HG02884 (cell line): Measurements from ENCODE around the gene PCDHGA11.
"Not testable (repeated sequence)": the region's sequence is repeated elsewhere in the genome, so short reads cannot be mapped to it uniquely, and the experiment has no call there.

ENCODE experiments used
- ATAC-seq: cut with Tn5 transposase; IDR thresholded peaks from one replicate; pipeline ENCODE4 v1.9.1; 2021; ENCODE audit warnings: mild to moderate bottlenecking, moderate library complexity; ENCODE audit not compliant: unreplicated experiment

Gene PCDHGA11

GRCh38 chr5:141398608-141399007 lies 22.2 kb upstream of the PCDHGA11 start:
- ATAC-seq = no peak

DNA sequence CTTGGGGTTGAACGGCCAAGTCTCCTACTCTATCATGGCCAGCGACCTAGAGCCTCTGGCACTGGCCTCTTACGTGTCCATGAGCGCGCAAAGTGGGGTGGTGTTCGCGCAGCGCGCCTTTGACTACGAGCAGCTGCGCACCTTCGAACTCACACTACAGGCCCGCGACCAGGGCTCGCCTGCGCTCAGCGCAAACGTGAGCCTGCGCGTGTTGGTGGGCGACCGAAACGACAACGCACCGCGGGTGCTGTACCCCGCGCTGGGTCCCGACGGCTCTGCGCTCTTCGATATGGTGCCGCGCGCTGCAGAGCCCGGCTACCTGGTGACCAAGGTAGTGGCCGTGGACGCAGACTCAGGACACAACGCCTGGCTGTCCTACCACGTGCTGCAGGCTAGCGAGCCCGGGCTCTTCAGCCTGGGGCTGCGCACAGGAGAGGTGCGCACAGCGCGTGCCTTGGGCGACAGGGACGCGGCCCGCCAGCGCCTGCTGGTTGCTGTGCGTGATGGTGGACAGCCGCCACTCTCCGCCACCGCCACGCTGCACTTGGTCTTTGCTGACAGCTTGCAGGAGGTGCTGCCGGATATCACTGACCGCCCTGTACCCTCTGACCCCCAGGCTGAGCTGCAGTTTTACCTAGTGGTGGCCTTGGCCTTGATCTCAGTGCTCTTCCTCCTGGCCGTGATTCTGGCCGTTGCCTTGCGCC lies 21.1 kb upstream of the PCDHGA11 start:
- no peak for ATAC-seq

- ATAC-seq = no peak
Observed at GRCh38 chr5:141402553-141403243, 18.2 kb upstream of the PCDHGA11 start, which contains the start of gene PCDHGA9. PCDHGA9 (plus strand) TSS chr5:141402778; CDS start chr5:141402953, 175 bp downstream.

GRCh38 chr5:141403387-141403786 lies 17.5 kb upstream of the PCDHGA11 start:
- ATAC-seq = no peak

- ATAC-seq = peak; percentile 68
Observed at GRCh38 chr5:141407790-141408505, 12.9 kb upstream of the PCDHGA11 start, which contains the start of gene PCDHGB6. PCDHGB6 (plus strand) TSS chr5:141408021; CDS start chr5:141408203, 182 bp downstream.

DNA sequence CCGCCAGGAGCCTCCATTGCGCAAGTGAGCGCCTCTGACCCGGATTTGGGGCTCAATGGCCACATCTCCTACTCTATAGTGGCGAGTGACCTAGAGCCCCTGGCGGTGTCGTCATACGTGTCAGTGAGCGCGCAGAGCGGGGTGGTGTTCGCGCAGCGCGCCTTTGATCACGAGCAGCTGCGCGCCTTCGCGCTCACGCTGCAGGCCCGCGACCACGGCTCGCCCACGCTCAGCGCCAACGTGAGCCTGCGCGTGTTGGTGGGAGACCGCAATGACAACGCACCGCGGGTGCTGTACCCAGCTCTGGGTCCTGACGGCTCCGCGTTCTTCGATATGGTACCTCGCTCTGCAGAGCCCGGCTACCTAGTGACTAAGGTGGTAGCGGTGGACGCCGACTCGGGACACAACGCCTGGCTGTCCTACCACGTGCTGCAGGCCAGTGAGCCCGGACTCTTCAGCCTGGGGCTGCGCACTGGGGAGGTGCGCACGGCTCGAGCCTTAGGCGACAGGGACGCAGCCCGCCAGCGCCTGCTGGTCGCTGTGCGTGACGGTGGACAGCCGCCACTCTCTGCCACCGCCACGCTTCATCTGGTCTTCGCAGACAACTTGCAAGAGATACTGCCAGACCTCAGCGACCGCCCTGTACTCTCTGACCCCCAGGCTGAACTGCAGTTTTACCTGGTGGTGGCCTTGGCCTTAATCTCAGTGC lies 11.1 kb upstream of the PCDHGA11 start:
- ATAC-seq = no peak

GRCh38 chr5:141411575-141411974 lies 9.3 kb upstream of the PCDHGA11 start:
- ATAC-seq = no peak

GRCh38 chr5:141412854-141413539 lies 7.9 kb upstream of the PCDHGA11 start, which contains the start of gene PCDHGA10:
PCDHGA10 (plus strand) TSS chr5:141412987; CDS start chr5:141413176, 189 bp downstream.
- peak; percentile 72 for ATAC-seq

DNA sequence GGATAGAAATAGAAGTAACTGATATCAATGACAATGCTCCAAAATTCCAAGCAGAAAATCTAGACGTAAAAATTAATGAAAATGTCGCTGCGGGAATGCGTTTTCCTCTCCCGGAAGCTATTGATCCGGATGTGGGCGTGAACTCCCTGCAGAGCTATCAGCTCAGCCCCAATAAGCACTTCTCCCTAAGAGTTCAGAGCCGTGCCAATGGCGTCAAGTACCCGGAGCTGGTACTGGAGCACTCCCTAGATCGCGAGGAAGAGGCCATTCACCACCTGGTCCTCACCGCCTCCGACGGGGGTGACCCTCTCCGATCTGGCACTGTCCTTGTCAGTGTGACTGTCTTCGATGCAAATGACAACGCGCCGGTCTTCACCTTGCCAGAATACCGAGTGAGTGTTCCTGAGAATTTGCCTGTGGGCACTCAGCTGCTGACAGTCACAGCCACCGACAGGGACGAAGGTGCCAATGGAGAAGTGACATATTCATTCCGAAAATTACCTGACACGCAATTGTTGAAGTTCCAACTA lies 7.2 kb upstream of the PCDHGA11 start:
- no peak for ATAC-seq

- ATAC-seq = not testable (repeated sequence)
Observed at GRCh38 chr5:141414548-141415274, 6.1 kb upstream of the PCDHGA11 start.

GRCh38 chr5:141415275-141415618 lies 5.6 kb upstream of the PCDHGA11 start:
- not testable (repeated sequence) for ATAC-seq

DNA sequence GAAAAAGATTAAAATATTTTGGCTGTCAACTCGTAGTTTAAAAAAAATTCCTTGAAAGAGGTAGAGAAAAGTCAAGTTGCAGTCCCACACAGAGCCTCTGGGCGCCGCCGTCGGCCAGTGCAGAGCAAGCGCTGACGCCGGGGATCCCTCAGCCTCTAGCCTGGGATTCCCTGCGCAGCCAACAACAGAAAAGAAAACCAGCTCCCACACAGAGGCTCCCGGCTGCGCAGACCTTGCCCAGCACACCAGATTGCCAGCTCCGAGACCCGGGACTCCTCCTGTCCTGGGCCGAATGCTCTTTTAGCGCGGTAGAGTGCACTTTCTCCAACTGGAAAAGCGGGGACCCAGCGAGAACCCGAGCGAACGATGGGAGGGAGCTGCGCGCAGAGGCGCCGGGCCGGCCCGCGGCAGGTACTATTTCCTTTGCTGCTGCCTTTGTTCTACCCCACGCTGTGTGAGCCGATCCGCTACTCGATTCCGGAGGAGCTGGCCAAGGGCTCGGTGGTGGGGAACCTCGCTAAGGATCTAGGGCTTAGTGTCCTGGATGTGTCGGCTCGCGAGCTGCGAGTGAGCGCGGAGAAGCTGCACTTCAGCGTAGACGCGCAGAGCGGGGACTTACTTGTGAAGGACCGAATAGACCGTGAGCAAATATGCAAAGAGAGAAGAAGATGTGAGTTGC lies 3.2 kb upstream of the PCDHGA11 start, which contains the start of gene PCDHGB7:
PCDHGB7 (plus strand) TSS at position 184 of the 679 bp plus-strand sequence; CDS start at position 367, 183 bp downstream.
- peak; percentile 76 for ATAC-seq

- ATAC-seq = no peak
Observed at GRCh38 chr5:141419074-141419880, 1.6 kb upstream of the PCDHGA11 start.

GRCh38 chr5:141421489-141421855 lies 621 bp downstream of the PCDHGA11 start:
- ATAC-seq = no peak

DNA sequence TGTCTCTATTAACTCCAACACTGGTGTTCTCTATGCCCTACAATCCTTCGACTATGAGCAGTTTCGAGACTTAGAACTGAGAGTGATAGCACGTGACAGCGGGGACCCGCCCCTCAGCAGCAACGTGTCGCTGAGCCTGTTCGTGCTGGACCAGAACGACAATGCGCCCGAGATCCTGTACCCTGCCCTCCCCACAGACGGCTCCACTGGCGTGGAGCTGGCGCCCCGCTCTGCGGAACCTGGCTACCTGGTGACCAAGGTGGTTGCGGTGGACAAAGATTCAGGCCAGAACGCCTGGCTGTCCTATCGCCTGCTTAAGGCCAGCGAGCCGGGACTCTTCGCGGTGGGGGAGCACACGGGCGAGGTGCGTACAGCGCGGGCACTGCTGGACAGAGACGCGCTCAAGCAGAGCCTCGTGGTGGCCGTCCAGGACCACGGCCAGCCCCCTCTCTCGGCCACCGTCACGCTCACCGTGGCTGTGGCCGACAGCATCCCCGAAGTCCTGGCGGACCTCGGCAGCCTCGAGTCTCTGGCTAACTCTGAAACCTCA lies 2.0 kb downstream of the PCDHGA11 start:
- ATAC-seq = no peak

DNA sequence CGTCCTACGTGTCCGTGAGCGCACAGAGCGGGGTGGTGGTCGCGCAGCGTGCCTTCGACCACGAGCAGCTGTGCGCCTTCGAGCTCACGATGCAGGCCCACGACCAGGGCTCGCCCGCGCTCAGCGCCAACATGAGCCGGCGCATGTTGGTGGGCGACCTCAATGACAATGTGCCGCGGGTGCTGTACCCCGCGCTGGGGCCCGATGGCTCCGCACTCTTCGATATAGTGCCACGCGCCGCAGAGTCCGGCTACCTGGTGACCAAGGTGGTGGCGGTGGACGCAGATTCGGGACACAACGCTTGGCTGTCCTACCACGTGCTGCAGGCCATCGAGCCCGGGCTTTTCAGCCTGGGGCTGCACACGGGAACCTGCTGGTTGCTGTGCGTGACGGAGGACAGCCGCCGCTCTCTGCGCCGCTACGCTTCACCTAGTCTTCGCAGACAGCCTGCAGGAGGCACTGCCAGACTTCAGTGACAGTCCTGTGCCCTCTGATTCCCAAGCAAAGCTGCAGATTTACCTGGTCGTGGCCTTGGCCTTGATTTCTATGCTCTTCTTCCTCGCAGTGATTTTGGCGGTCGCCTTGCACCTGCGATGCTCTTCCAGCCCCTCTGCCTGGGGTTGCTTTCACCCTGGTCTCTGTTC lies 7.1 kb downstream of the PCDHGA11 start:
- ATAC-seq = no peak
